HG02840 (cell line): ENCODE measurements around the gene TULP3.

ENCODE experiments used
- ATAC-seq: cut with Tn5 transposase; IDR thresholded peaks from one replicate; pipeline ENCODE4 v1.9.1; 2021; ENCODE audit warnings: mild to moderate bottlenecking, moderate library complexity, moderate number of reproducible peaks; ENCODE audit not compliant: unreplicated experiment, low FRiP score

The TULP3 gene

DNA sequence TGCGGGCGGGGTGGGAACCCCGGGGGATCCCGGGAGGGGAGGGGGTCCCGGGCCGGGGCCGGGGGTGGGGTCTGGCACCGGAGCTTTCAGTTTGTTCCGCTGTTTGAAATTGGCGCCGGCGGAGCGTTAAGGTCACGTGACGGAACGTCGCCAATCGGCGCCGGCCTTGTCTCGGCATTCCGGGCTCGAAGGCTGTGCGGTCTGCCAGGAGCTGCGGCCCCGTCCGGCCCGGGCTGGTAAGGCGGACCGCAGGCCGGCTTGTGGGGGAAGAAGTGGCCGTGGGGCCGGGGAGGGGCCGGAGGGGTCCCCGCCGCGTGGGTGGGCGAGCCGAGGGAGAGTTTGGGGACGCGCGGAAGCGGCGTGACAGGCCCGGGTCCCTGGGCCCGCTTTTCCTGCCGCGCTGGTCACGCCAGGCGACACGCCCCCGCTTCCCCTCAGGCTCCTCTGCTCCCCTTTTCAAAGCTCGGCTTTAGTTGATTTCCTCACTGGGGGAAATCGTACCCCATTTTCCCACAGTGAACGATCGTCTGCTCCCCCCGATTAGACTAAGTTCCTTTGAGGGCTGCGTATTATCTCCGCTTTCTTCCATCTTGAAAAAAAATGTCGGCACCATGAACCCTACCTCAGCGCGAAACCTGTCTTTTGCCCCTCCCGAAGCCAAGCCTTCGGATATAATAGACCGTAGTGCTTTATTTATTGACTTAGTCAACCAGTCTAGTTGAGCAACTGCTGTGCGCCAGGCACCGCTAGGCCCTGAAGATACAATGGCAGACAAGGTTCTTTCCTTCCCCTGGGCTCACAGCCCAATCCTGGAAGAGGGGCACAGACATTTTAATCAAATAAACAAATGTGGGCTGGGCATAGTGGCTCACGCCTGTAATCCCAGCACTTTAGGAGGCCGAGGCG is 13.4 kb upstream of the TULP3 start, which contains the start of the genes FOXM1 and RHNO1:
TSS of gene FOXM1 (minus strand) at position 128 of the 906 bp plus-strand sequence. CDS start 2,696 bp downstream, outside the sequence.
TSS of gene RHNO1 (plus strand) at position 177 of the 906 bp plus-strand sequence. CDS start 8,144 bp downstream, outside the sequence.
- peak; percentile 73 for ATAC-seq

DNA sequence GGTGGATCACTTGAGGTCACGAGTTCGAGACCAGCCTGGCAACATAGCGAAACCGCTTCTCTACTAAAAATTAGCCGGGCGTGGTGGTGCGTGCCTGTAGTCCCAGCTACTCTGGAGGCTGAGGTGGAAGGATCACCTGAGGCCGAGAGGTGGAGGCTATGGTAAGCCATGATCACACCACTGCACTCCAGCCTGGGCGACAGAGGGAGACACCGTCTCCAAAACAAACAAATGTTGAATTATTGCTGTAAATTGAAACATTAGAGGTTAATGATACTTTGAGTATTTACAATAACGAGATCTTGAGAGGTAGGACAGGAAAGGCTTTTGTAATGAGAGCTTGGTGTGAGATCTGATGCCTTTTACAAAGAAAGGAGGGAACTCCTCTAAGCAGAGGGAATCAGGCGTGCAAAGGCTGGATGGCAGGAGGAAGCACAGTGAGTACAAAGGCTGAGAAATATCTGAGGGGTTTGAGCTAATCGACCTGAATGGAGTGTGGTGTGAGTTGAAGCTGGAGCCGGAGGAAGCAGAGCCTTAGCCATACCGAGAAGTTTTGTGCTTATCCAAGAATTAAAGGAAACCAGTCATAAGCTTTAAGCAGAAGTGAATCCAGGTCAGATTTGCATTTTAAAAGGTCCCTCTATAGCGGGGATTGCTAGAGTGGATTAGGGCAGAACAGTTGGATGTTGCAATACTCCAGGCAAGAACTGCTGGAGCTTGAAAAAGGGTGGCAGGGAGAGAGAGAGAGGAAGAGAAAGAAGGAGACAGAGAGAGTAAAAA is 12.5 kb upstream of the TULP3 start:
- no peak for ATAC-seq

DNA sequence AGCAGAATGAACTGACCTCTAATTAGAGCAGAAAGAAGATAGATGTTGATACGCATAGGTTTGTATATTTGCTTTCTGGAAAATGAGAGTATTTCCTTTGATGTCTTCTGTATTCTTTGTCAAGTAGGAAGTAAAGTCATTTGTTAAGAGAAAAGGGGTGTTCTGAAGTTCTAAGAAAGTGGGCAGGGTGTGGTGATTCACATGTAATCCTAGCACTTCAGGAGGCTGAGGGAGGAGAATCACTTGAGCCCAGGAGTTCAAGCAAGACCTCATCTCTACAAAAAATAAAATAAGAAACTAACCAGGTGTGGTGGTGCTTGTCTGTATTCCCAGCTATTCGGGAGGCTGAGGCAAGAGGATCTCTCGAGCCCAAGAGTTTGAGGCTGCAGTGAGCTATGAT is 10.8 kb upstream of the TULP3 start:
- no peak for ATAC-seq

DNA sequence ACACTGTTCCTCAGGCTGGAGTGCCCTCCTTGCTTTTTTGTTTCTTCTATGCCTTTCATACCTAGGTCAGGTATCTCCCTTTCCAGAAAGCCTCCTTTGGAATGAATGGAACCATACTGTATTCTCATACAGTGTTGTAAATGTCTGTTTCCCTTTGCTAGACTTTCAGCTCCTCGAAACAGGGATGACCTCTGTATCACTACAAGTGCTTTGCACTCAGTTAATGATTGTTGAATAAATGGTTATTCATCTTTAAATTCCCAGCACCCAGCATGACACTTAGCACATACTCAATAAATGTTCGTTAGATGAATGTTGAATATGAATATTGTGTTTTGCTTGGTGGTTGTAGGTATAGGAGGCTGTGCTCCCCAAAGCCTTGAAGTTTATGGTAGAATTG is 5.9 kb upstream of the TULP3 start:
- ATAC-seq, result no peak

DNA sequence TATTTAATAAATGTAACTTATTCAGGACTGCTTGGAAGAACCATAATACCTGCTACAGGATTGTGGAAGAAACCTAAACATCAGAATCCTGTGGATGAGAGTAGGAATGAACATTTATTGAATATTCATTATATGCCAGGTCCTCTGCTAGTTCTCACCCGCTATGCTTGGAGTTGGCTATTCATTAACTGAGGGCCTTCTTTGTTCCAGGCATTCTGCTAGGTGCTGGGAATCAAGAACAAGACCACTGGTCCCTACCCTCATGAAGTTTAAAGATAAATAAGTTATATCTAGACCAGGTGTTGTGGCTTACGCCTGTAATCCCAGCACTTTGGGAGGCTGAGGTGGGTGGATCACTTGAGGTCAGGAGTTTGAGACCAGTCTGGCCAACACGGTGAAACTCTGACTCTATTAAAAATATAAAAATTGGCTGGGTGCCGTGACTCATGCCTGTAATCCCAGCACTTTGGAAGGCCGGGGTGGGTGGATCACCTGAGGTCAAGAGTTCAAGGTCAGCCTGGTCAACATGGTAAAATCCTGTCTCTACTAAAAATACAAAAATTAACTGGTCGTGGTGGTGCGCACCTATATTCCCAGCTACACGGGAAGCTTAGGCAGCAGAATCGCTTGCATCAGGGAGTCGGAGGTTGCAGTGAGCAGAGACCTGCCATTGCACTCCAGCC is 3.8 kb upstream of the TULP3 start:
- ATAC-seq, result no peak

DNA sequence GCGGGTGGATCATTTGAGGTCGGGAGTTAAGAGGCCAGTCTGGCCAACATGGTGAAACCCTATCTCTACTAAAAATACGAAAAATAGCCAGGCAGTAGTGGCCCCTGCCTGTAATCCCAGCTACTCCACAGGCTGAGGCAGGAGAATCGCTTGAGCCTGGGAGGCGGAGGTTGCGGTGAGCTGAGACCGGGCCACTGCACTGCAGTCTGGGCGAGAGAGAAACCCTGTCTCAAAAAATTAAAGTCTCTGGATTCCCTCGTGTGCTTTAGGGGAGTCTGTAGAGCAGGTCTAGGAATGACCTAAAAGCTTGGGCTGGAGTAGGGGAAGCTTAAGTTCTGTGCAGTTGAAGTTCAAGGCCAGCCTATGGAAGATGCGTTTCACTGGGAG is 697 bp upstream of the TULP3 start:
- no peak for ATAC-seq

DNA sequence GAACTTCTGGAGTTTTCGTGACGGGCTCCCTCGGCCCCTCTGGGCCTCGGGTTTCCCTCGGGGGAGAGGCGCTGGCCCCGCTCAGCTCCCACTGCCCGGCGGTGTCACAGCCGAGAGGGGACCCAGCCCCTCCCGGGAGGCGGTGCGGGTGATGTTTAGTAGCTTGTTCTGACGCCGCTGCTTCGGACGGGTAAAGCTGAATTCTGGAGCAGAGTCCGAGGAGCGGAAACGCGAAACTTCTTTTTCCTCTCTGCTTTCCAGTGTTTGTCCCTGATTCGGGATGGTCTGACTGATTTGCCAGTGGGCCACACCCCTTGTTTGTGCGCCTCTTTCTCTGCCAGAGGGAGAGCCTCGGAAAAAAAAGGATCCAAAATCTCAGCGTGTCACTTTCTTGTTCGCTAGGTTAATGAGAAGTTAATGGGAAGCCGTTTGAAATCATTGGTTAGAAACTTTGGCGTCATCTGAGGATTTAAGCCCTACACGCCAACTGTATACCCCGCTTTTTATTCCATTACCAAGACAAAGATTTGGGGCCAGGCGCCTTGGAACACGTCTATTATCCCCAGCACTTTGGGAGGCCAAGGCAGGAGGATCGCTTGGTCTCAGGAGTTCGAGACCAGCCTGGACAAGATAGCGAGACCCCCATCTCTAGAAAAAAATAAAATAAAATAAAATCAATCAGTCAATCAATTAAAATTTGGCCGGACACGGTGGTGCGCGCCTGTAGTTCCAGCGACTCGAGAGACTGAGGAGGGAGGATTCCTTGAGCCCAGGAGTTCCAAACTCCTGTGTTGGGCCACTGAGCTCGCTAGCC is 756 bp downstream of the TULP3 start:
- ATAC-seq, result no peak

DNA sequence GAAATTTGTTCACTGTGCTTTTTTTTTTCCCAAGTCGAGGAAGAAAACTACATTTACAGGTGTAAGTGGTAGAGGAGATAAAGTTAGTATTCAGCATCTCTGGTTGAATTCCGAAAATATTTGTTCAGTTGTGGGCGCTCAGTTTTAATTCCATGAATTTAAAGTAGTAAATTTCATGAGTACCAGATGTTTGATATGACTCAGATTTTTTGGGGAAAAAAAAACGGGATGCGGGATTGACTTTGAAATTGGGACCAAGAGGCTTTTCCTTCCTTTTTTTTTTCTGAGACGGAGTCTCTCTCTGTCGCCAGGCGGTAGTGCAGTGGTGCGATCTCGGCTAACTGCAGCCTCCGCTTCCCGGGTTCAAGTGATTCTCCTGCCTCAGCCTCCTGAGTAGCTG is 1.6 kb downstream of the TULP3 start:
- no peak for ATAC-seq

DNA sequence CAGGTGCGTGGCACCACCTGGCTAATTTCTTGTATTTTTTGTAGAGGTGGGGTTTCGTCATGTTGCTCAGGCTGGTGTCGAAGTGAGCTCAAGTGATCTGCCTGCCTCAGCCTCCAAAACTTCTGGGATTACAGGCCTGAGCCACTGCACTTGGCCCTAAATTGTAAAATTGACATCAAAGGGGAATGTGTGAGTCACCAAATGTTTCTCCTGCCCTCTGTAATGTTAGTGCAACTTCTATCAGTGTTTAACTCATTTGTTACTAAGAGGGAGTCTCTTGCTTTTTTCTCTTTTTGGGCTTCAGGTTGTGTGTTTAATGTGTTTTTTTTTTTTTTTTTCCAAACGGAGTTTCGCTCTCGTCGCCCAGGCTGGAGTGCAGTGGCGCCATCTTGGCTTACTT is 2.3 kb downstream of the TULP3 start:
- no peak for ATAC-seq

DNA sequence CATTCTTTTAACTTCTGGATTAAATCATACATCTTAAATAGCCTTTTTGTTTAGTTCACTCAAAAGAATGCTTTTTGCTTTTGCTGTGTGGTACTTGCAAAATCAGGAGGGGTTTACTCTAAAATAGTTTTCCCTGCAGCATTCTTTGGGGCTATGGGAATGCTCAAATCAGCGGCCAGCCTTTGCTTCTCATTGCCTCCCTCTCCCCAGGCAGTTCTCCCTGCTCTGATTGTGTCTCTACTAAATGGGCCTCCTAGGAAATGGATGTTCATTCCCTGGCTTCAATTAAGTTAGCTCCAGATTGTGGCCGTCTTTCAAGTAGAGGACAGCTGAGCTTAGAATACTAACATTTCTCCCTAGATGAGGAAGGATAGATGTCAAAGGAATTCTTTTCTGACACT is 4.4 kb downstream of the TULP3 start:
- ATAC-seq, result no peak

DNA sequence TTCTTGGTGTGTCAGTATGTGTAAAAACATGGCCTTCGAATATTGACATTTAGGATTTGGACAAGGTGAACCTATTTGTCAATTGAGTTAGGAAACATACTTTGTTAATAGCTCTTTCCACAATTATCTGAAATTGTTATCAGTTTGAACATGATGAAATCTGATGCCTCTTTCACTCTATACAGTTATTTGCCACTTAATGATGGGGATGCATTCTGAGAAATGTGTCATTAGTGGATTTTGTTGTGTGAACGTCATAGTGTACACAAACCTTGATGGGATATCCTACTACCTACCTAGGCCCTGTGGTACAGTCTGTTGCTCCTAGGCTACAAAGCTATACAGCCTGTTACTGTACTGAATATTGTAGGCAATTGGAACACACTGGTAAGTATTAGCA is 4.8 kb downstream of the TULP3 start:
- no peak for ATAC-seq

DNA sequence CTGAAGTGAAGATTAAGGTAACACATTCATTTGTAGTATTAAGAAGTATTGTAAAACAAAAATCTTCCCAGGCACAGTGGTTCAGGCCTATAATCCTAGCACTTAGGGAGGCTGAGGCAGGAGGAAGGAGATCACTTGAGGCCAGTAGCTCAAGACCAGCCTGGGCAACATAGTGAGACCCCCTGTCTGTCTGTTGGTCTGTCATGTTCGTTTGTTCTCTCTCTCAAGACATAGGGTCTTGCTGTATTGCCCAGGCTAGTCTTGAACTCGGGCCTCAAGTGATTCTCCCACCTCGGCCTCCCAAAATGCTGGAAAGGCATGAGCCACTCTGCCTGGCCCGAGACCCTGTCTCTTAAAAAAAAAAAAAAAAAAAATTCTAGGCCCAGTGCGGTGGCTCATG is 6.7 kb downstream of the TULP3 start:
- no peak for ATAC-seq

DNA sequence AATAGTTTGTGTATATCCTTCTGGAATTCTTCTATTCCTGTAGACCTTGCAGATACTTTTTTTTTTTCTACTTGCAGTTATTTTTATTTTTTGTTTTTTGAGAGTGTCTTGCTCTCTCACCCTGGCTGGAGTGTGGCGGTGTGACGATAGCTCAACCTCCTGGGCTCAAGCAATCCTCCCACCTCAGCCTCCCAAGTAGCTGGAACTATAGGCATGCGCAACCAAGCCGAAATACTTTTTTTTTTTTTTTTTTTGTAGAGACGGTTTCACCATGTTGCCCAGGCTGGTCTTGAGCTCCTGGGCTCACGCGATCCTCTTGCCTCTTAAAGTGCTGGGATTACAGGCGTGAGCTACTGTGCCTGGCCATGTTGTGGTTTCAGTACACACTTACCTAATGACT is 10.0 kb downstream of the TULP3 start:
- no peak for ATAC-seq

DNA sequence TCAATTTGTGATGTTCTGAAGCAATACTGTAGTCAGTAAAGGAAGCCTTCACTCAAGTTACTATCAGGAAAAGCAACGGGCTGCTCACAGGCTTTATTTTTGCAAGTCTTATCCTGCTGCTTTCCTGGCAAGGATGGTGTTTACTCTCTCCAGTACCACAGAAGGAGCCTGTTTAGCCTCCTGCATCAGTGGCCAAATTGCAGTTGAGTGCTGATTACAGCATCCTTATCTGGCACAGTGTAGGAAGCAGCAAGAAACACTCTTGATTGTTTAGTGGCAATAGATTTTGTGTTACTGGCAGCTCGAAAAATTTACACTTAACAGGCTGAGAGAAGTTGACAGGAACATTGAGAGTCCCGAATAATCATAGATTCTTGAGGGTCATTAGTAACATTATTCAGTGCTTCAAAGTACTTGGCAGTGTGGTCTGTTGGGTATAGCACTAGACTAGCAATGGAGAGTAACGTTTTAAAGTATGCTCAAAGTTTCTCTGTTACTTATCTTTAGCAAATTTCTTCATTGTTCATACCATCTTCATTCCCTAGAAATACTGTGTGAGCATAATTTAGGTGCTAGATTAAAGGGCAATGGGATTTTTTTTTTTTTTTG is 11.7 kb downstream of the TULP3 start:
- ATAC-seq, result no peak

DNA sequence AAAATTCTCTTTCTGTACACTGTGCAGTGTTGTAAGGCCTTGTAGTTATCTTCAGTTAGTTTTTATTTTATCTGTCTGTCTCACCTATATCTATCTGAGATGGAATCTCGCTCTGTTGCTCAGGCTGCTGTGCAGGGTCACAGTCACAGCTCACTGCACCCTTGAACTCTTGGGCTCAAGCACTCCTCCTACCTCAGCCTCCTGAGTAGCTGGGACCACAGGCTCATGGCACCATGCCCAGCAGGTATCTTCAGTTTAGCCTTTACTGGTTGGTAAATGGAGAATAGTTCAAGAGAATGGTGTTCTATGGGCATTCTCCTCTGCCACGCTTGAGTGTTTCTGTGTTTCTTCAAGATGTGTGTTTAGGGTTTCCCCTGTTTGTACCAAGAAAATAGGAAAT is 13.6 kb downstream of the TULP3 start:
- ATAC-seq, result no peak

DNA sequence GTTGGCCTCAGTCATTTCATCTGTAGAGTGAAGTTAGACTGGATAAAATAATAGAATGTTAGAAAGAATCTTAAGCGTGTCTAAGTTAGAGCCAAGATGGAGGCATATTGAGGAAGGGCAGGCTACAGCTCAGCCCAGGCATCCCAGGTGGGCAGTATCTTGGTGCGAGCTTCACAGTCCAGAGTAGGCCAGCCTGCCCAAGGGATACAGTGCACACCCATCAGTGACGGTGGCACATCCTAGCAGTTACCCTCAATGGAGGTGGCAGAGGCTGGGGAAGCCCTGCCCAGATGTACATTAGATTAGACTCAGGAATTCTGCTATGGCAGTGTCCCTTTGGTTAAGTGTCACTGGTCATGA is 21.5 kb downstream of the TULP3 start:
- ATAC-seq, result no peak

DNA sequence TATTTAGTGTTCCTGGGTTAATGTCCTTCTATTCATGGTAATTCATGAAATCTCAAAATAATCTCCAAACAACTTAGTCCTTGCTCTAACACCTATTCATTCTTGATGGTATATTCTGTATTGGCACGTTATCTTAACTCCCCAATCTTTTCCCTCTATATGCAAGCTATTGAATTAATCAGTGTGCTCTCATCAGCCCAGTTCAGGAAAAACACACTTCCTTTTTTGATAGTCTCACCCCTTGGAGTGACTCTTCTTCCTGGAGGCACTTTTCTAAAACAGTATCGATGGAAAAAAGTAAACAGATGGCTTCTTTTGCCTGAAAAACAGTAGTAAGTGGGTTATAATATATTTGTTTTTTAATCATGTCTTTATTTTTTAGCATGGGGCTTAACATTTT is 28.6 kb downstream of the TULP3 start:
- ATAC-seq, result no peak

DNA sequence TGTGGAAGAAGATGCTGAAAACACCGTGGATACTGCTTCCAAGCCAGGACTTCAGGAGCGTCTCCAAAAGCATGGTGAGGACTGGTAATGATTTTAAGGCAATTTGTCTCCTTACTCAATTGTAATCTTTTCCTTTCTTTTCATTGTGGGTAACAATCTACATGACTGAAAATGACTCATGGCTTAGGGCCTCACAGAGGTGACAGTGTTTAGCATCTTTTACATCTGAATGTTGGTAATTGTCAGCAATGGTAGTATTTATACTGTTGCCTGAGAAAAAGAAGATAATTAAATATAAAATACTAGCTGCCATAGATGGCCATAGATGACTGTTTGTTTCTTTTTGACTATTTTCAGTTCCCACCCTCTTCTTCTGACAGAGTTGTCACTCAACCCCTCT is 31.6 kb downstream of the TULP3 start:
- ATAC-seq, result no peak

DNA sequence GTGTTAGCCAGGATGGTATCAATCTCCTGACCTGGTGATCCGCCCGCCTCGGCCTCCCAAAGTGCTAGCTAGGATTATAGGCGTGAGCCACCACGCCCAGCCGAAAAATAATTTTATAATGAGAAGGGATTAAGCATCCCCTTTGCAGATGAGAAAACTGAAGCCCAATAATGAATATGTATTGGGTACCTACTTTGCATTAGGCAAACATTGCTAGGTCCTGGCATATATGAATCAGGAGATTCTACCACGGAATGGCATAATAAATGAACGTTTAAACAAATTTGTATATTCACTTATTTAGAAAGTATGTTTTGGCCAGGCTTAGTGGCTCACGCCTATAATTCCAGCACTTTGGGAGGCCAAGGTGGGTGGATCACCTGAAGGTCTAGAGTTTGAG is 32.4 kb downstream of the TULP3 start:
- ATAC-seq, result no peak

DNA sequence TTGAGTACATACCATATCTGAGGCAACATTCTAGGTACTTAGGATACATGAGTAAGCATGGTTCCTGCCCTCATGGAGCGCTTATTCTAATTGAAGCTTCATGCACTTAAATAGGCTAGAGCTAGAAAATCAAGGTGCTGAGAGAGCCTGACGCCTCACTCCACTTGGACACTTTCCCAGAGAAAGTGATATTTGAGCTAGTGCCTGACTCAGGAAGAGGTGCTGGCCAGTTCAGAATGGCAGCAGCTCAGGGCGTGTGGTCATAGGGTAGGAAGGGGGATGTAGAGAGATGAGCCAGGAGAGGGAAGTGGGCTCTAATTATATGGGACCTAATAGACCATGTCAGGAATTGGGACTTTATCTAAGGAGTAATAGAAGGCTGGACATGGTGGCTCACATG is 33.3 kb downstream of the TULP3 start:
- ATAC-seq, result no peak
